GM12864 (cell line): Measurements from ENCODE around the gene KIAA1671.

Source experiments
- DNase-seq: peaks from one replicate; pipeline ENCODE4 v3.0.0-alpha.2; 2011; ENCODE audit warnings: low read depth
- H3K4me3 ChIP-seq: 2 replicates; pipeline ENCODE4 v1.5.1; 2011; ENCODE audit warnings: mild to moderate bottlenecking, low read depth, low read length, control low read depth
- TF ChIP-seq, protein P1 (sequence below): IDR thresholded peaks from 2 replicates; pipeline ENCODE4 v1.5.1; 2011; ENCODE audit warnings: low read depth, mild to moderate bottlenecking, moderate library complexity, low read length, control low read depth, inconsistent platforms; ENCODE audit errors: missing control alignments

KIAA1671 gene

DNA sequence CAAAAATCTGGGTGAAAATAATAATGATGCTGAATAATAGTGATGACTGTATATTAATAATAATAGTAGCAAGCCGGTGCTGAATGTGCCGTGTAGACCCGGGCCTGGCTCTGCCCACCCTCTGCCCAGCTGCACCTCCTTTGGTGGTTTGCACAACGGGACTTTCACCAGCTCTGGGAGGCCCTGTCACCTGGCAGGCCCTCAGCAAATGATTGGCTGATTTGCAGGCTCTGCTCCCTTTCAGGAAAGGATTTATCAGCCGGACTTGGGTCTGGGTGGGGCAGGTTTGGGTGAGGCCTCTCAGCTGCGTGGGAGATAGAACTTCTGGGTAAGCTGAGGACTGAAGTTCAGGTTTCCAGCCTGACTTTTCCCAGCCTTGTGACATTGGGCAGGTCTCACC is 21.4 kb downstream of the KIAA1671 start:
- TF ChIP-seq, protein P1, sequence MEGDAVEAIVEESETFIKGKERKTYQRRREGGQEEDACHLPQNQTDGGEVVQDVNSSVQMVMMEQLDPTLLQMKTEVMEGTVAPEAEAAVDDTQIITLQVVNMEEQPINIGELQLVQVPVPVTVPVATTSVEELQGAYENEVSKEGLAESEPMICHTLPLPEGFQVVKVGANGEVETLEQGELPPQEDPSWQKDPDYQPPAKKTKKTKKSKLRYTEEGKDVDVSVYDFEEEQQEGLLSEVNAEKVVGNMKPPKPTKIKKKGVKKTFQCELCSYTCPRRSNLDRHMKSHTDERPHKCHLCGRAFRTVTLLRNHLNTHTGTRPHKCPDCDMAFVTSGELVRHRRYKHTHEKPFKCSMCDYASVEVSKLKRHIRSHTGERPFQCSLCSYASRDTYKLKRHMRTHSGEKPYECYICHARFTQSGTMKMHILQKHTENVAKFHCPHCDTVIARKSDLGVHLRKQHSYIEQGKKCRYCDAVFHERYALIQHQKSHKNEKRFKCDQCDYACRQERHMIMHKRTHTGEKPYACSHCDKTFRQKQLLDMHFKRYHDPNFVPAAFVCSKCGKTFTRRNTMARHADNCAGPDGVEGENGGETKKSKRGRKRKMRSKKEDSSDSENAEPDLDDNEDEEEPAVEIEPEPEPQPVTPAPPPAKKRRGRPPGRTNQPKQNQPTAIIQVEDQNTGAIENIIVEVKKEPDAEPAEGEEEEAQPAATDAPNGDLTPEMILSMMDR: no peak
- H3K4me3 ChIP-seq: no peak overlapping the region
- DNase-seq: no peak

DNA sequence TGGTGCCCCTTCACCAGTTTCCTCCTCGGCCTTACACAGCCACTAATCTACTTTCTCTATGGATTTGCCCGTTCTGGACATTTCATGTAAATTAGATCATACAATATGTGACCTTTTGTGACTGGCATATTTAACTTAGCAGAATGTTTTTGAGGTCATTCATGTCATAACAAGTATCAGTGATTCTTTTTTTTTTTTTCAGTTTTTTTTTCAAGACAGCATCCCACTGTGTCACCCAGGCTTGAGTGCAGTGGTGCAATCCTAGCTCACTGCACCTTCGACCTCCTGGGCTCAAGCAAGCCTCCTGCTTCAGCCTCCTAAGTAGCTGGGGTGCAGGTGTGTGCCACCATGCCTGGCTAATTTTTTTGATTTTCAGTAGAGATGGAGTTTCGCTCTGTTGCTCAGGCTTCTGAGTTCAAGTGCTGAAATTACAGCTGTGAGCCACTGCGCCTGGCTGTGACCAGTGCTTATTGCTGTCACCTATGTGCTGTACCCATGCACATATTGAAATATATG is 22.7 kb downstream of the KIAA1671 start:
- TF ChIP-seq, protein P1: no peak
- no peak for DNase-seq
- no peak overlapping the region for H3K4me3 ChIP-seq

DNA sequence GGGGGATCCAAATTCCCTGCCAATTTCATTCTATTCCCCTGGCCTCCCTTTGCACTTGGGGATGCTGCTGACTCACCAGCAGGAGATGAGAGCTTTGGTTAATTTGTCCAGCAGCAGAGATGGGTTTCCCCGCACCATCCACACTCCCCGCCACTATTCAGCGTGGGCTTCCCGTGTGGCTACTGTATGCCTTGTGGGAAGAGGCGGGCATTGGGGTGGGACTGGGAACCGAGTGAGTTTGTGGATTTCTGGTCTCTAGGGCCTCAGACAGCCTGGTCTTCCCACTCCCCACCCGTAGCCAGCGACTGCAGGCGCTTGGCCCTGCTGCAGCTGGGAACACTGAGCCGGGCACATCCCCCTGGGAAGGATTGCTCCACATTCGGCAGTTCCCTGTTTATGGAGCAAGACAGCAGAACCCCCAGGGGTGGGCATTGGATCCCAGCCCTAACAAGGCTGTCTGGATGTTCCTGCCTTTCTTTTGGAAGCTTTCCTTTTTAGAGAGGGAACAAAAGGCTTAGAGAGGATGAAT is 23.4 kb downstream of the KIAA1671 start:
- no peak overlapping the region for H3K4me3 ChIP-seq
- TF ChIP-seq, protein P1: no peak
- no peak for DNase-seq

DNA sequence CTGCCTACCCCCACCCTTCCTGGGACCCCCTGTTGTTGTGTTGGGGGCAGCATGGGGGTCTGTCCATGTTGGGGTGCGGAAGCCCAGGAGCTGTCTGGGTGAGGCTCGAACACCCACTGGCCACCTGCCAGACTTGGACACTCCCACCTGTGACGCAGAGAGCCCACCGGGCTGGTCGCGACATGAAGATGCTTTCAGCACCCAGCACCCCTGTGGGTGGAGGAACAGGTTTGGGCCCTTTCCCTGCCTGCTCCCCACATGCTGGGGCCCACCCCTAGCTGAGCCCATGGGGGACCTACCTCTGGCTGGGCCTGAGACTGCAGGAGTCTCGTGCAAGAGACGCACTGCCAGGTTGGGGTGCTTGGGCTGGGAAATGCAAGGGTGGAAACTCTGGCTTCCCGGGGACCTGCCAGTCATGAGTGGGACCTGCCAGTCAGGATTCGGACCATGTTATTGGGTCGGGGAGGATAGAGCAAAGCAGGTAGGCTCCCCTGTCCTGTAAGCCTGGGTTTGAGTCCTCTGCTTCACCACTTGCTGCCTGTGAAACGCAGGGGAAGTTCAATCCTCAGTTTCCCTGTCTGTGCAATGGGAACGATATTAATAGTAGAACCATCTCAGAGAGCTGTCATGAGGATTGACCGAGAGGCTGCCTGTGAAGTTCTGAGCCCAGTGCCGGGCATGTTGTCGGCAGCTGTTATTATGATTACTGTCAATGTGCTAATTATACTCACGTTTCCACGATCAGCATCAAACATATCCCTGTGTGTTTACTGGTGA is 24.1 kb downstream of the KIAA1671 start:
- TF ChIP-seq, protein P1: no peak
- H3K4me3 ChIP-seq: no peak overlapping the region
- DNase-seq: no peak

DNA sequence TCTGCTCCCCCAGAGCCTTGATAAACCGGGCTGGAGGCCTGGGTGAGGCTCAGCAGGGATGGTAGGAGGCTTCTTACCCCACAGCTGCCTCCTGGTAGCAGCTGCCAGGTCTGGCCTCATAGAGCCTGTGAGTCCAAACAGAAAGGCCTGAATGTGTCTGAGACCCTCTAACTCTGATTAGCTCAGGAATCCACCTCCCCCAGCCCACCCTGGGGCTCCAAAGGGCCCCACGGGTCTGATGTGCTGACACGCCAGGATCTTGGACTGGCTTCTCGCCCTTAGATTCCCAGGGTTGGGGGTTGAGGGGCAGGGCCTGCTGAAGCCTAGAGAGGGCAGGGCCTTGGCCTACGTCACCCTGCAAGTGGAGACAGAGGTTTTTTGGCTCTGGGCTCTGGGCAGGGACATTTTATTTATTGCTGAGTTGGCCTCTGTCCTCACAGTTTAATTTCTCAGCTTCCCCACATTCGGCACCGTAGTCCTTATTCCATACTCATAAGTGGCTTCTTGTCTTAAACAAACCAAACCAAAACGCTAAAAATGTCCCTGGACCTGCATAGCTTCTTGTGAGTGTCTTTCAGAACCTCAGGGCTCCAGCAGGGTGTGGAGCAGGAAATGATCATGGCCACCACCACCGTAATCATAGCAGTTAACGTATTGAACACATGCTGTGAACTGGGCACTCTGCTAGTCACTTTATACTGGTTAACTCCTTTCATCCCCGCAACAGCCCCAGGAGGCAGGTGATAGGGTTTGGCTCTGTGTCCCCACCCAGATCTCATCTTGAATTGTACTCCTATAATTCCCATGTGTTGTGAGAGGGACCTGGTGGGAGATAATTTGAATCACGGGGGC is 25.1 kb downstream of the KIAA1671 start:
- DNase-seq: no peak
- TF ChIP-seq, protein P1: no peak
- H3K4me3 ChIP-seq: no peak overlapping the region

DNA sequence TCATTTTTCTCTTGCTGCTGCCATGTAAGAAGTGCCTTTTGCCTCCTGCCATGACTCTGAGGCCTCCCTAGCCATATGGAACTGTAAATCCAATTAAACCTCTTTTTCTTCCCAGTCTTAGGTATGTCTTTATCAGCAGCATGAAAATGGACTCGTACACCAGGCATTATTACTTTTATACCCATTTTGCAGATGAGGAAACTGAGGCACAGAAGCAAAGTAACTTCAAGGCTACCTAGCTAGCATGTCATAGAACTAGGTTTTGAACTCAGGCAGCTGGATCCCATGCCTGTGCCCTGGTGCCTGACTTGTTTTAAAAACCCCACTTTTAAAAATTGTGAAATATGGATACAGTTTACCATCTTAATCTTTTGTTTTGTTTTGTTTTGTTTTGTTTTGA is 25.8 kb downstream of the KIAA1671 start:
- no peak for DNase-seq
- TF ChIP-seq, protein P1: no peak

More for the DNA sequence above, 25.8 kb downstream of the KIAA1671 start:
- H3K4me3 ChIP-seq: no peak overlapping the region
